DMS53 treated with DMSO at 0.1 percent for 48 hours (cell line): ENCODE results near the gene CEACAM19.

Source experiments
- DNase-seq: peaks from one replicate; lab custom pipeline; 2025; ENCODE audit not compliant: unreplicated experiment; lab: John Stamatoyannopoulos, UW

CEACAM19 gene

DNA sequence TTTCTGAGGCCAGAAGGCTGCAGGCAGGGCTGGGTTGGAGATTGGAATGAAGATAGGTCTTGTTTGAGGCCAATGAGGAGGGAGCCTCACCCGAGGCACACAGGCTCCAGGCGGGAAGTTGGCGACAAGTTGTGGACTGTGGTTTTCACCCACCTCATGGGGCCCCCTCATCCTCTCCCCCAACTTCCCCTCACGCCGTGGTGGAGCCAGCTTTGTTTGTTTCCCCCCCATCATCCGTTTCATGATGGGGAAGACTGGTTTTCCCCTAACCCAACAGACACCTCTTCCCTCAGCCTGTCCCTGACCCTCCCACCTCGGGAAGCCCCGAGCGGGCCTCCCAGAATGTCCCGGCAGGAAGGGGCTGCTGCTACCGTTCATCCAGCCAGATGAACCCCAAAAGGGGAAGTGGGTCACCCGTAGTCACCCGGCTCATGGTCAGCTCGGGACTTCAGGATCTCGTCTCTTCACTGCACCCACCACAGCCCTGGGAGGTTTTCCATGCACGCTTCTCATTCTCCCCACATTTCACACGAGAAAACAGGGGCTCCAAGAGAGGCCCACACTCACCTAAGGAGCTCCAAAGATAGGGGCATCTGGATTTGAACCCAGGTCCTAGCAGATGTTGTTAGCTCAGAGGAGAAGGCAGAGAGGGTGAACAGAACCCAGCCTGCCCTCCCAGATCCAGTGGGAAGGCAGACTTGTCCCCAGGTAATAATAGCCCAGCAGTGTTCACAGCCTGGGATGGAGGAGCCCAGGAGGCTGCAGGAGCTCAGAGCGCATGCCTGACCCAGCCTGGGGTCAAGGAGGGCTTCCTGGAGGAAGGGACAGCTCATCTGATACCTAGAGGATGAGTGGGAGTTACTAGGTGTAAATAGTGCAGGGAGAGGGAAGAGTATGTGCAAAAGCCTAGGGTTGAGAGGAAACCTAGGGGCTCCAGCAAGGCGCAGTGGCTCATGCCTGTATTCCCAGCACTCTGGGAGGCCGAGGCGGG is 51.1 kb downstream of the CEACAM19 start:
- no peak for DNase-seq

DNA sequence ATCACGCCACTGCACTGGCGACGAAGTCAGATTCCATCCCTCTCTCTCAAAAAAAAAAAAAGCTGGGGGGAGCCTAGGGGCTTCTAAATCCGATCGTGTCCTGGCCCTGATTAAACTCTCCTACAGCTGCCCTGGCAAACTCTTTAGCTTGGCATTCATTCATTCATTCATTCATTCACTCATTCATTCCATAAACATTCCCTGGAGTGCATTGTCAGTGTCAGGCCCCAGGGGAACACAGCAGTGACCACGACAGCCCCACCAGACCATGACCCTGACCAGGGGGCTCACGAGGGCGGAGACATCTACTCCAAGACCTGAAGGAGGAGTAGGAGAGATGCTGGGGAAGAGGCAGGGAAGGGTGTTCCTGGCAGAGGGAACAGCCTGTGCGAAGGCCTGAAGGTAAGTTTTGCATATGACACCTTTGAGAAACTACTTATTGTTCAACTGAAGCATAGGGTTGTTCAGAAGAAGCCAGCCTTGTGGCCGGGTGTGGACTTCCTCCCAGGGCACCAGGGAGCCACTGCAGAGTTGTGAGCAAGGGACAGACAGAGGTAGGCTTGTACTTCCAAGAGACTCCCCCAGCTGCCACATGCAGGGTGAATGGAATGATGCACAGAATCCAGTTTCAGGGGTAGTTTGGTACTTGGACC is 52.1 kb downstream of the CEACAM19 start:
- no peak for DNase-seq

DNA sequence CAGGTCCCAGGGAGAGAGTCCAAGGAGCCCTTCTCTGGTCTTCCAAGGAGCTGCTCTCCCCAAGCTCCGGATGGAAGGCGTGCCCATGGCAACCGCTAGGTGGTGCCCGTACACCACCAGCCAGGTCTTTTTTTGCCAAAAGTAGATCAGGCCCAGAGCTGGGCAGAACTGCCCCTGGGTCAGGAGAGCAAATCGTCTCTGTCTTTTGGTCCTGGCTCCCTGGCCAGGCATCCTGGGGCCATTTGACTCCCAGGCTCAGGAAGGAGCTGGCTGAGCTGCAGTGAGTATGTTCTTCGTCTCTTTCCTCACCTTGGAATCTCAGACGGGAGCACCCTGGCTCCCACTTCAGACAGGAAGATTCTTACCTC is 52.7 kb downstream of the CEACAM19 start:
- peak; percentile 68 for DNase-seq

DNA sequence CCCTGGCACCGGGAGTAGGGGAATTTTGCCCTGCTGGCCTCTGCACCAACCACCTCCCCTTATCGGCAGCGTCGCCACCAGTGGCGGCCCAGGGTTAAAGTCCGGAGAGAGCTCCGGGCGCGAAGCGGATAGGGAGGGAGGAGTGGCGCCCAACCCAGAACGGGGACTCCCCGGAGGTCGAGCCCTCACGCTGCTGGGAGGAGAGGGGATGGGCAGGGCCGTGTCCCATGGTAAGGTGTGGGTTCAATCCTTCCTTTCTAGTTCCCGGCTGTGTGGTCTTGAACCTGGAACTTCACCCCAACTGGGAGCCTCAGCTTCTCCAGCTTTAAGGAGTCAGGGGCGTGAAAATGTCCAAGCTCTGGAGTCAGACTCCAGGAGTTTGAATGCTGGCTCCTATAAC is 54.0 kb downstream of the CEACAM19 start:
- DNase-seq = no peak

DNA sequence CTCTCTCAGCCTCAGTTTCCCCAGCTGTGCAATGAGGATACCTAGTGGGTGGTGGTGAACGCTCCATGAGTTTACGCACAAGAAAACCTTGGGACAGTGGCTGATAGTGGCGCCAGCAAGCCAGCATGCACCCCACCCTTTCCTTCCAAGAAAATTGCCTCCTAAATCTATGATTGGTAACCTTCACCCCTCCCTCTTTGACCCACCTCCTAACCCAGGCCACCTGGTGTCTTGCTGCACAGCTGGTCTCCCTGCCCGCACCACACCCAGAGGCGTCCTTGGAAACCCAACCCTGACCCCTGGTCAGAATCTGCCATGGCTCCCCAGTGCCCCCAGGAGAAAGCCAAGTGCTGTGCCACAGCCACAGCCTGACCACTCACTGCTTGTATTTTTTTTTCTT is 54.4 kb downstream of the CEACAM19 start:
- no peak for DNase-seq

DNA sequence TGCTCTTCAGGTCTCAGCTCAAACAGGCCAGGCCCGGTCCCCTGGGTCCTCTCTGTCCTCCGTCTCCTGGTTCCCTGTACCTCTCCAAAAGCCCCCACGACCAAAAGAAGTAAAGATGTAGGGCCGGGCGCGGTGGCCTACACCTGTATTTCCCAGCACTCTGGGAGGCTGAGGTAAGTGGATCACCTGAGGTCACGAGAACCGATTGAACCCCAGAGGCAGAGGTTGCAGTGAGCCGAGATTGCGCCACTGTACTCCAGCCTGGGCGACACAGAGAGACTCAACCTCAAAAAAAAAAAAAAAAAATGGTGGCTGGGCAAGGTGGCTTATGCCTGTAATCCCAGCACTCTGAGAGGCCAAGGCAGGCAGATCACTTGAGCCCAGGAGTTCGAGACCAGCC is 55.2 kb downstream of the CEACAM19 start:
- no peak for DNase-seq

DNA sequence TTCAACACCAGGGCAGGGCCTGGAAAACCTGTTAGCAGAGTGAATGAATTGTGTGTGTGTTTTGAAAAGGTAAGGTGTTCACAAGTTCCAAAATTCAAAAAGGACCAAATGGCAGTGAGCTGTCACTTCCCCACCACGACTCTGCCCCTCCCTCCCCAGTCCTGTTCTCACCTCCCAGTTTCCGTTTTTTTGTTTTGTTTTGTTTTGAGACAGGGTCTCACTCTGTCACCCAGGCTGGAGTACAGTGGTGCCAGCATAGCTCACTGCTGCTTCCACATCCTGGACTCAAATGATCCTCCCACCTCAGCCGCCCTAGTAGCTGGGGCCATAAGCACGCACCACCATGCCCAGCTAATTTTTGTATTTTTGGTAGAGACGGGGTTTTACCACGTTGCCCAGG is 56.9 kb downstream of the CEACAM19 start:
- DNase-seq = no peak

DNA sequence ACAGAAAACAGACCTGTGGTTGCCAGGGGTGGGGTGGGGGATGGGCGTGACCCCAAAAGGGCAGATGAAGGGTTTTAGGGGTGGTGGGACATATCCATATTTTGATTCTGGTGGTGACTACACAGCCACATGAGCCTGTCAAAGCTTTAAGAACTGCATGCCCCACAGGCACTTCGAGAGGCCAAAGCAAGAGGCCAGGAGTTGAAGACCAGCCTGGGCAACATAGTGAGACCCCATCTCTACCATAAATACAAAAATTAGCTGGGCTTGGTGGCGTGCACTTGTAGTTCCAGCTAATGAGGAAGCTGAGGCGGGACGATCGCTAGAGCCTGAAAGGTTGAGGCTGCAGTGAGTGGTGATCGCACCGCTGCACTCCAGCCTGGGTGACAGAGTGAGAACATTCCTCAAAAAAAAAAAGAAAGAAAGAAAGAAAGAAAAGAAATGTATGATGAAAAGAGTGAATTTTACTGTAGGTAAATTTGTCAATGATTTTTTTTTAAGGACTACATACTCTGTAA is 58.3 kb downstream of the CEACAM19 start:
- DNase-seq = no peak

DNA sequence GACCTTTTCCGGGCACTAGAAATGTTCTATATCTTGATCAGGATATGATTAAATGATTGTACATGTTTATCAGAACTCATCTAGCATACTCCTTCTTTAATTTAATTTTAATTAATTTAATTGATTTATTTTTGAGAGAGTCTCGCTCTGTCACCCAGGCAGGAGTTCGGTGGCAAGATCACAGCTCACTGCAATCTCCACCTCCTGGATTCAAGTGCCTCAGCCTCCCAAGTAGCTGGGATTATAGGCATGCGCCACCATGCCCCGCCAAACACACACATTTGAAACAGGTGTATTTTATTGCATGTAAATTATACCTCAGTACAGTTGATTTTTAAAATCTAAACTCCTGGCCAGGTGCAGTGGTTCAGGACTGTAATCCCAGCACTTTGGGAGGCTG is 59.8 kb downstream of the CEACAM19 start:
- DNase-seq = no peak

DNA sequence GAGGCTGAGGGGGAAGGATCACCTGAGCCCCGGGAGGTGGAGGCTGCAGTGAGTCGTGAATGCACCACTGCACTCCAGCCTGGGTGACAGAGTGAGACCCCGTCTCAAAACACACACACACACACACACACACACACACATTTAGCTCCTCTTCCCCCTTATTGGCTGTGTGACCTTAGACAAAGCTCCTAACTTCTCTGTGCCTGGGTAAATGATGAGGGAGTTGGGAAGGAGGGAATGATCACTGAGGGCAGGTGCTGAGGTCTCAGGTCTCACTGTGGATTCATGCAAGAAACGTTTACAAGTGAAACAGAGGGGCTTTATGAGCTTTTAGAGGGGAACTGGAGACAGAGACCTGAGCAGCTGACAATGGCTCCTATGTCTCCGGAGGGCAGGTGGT is 60.3 kb downstream of the CEACAM19 start:
- DNase-seq = no peak

DNA sequence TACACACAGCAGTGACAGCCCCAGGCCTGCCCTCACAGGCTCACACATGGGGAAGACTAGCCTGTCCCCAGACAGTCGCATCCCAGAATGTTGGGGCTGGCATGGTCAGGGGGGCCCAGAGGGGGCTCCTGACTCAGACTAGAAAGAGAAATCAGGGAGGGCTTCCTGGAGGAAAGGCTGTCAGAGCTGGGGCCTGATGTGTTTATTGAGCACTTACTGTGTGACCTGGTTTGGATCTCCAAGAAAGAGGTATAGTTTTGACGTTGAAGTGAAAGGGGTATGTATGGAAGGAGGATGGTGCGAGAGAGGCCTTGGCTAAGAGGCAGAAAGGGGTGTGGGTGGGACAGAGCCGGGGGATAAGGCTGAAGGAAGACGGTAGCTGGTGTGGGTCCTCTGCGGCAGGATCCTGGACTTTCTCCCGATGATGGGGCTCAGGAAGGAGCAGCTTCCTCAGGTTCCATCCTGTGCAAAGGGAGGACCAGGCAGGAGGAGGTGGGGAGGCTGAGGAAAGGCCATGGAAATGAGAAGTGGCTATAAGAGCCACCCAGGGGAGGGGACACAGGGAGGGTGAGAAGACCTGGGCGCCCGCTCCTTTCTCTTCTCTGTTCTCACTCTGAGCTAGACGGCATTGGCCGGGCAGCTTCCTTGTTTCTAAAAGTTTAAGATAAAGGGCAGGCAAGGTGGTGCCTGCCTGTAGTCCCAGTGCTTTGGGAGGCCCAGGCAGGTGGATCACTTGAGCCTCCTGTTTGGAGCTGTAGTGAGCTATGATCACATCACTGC is 61.1 kb downstream of the CEACAM19 start:
- no peak for DNase-seq
